ENCODE results near the gene PIGL.

DNA sequence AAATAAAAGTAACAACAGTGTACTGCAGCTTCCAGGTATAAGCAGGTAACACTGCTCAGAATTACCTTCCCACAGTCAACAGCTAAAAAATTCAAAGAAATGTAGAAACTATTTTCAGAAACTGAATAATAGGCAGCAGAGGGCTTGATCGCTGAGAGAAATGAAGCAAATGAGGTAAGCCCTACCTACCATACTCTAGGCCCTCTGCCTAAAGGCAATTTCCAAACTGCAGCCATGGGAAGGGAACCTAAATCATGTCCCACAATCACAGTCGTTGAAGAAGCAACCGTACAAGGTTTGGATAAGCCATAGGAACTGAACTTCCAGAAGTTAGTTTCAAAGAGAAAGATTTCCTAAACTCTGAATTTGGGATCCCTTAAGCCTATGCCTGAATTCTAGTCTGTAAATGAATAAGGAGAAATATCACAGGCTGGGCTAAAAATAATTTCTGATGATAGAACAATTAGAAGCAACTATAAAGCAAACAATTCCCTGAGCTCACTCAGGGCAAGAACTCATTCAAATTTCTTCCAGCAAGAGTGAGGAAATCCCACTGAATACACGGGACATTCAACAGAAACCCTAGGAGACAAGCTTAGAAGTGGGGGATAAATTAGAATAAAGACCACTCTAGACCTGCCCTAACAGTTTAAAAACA is 26.2 kb upstream of the PIGL start:
- TF ChIP-seq, protein P1, sequence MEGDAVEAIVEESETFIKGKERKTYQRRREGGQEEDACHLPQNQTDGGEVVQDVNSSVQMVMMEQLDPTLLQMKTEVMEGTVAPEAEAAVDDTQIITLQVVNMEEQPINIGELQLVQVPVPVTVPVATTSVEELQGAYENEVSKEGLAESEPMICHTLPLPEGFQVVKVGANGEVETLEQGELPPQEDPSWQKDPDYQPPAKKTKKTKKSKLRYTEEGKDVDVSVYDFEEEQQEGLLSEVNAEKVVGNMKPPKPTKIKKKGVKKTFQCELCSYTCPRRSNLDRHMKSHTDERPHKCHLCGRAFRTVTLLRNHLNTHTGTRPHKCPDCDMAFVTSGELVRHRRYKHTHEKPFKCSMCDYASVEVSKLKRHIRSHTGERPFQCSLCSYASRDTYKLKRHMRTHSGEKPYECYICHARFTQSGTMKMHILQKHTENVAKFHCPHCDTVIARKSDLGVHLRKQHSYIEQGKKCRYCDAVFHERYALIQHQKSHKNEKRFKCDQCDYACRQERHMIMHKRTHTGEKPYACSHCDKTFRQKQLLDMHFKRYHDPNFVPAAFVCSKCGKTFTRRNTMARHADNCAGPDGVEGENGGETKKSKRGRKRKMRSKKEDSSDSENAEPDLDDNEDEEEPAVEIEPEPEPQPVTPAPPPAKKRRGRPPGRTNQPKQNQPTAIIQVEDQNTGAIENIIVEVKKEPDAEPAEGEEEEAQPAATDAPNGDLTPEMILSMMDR (IDR thresholded peaks at IDR 0.05), result no peak
- no peak for TF ChIP-seq POLR2A (IDR thresholded peaks at IDR 0.05)

Measured in breast epithelium (tissue), 3 donors.